Colonic mucosa (tissue), 4 donors: Measurements from ENCODE around the gene POLR1E. TPM values are rescaled to one million over a fixed set of nuclear protein-coding genes. Genes with fewer than 3 reads are reported as not detected.

Experiments used
- DNase-seq: peaks from one replicate; pipeline ENCODE4 v3.0.0-alpha.2; 2020
- H3K27ac ChIP-seq: fragments of 200-600 bp; one replicate; pipeline ENCODE4 v1.8.0; 2021
- H3K27me3 ChIP-seq: fragments of 200-600 bp; one replicate; pipeline ENCODE4 v1.8.0; 2021
- H3K36me3 ChIP-seq: fragments of 200-600 bp; one replicate; pipeline ENCODE4 v1.8.0; 2021
- H3K4me1 ChIP-seq: fragments of 200-600 bp; one replicate; pipeline ENCODE4 v1.8.0; 2021; ENCODE audit warnings: mild to moderate bottlenecking
- H3K4me3 ChIP-seq: fragments of 200-600 bp; one replicate; pipeline ENCODE4 v1.8.0; 2021
- H3K9ac ChIP-seq, 2 donors: one replicate each; pipeline ENCODE4 v1.7.0; 2013; ENCODE audit warnings: control low read depth in 2 of 2, low read depth in 2 of 2, low read length in 2 of 2
- H3K9me3 ChIP-seq: fragments of 200-600 bp; one replicate; pipeline ENCODE4 v1.8.0; 2021
- intact Hi-C: fragments of 100-400 bp; cut with DNase I; formaldehyde crosslinking; loops from one replicate; pipeline ENCODE4 v1.14.1; 2022
- total RNA-seq, 2 donors: library from RNA; stranded (reverse); fragmentation: NEBNext Ultra II Directional in 1 of 2; extraction: Animal tissue kit (Norgen Biotek cat#: 25700) in 1 of 2; gene quantifications; one replicate each; pipeline ENCODE4 v1.2.1, GENCODE V29; 2021
- TF ChIP-seq, protein P1 (sequence below): fragments of 200-600 bp; IDR thresholded peaks from one replicate; pipeline ENCODE4 v1.8.0; 2022; ENCODE audit warnings: antibody characterized with exemption, mild to moderate bottlenecking
- donor health status: healthy.
- donor health status: DM: no; HTN: no; CAD: no.
- donor health status: DM: no; HTN: no; CAD: no.

The POLR1E gene
- total RNA-seq, 2 donors from 2014 or later = 10.8 to 19.3 TPM

GRCh38 chr9:37441776-37442370 is 43.9 kb upstream of the POLR1E start:
- Histone ChIP-seq H3K4me1 (no peaks in the 10 kb centered on the region), H3K36me3 (no peaks in the 10 kb centered on the region), H3K9me3 (no peaks in the 10 kb centered on the region), H3K27me3 (no peaks in the 10 kb centered on the region), H3K4me3 (no peak overlapping the region), H3K9ac (no peak overlapping the region), H3K27ac (no peak overlapping the region)
- TF ChIP-seq, protein P1, sequence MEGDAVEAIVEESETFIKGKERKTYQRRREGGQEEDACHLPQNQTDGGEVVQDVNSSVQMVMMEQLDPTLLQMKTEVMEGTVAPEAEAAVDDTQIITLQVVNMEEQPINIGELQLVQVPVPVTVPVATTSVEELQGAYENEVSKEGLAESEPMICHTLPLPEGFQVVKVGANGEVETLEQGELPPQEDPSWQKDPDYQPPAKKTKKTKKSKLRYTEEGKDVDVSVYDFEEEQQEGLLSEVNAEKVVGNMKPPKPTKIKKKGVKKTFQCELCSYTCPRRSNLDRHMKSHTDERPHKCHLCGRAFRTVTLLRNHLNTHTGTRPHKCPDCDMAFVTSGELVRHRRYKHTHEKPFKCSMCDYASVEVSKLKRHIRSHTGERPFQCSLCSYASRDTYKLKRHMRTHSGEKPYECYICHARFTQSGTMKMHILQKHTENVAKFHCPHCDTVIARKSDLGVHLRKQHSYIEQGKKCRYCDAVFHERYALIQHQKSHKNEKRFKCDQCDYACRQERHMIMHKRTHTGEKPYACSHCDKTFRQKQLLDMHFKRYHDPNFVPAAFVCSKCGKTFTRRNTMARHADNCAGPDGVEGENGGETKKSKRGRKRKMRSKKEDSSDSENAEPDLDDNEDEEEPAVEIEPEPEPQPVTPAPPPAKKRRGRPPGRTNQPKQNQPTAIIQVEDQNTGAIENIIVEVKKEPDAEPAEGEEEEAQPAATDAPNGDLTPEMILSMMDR = no peak
- DNase-seq = no peak
- intact Hi-C loops = no loop called here

DNA sequence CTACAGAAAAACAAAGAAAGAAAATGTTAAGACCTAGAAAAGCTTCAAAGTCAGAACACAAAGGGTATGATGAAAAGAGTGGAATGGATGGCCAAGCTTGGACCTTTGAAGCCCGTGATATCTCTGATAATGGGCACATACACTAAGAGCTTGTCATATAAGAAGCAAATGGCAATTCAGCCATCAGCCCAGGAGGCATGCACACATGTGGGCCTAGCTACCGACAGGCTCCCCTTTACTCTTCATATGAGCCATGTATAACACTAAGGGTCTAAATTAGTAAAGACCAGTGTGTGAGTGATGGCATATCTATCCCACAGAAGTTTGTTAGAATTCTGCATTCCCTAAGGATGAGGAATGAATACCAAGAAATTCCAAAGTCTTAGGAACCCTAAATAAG is 43.2 kb upstream of the POLR1E start:
- Histone ChIP-seq H3K27me3 (no peaks in the 10 kb centered on the region), H3K27ac (no peak overlapping the region), H3K36me3 (no peaks in the 10 kb centered on the region), H3K4me3 (no peak overlapping the region), H3K9me3 (no peaks in the 10 kb centered on the region), H3K9ac (no peak overlapping the region), H3K4me1 (no peaks in the 10 kb centered on the region)
- intact Hi-C loops = no loop called here
- TF ChIP-seq, protein P1 = no peak
- no peak for DNase-seq

- no peak overlapping the region for H3K4me3 ChIP-seq
- intact Hi-C loops = no loop called here
- no peak overlapping the region for H3K27ac ChIP-seq
- no peaks in the 10 kb centered on the region for H3K36me3 ChIP-seq
- H3K9ac ChIP-seq = no peak overlapping the region
- TF ChIP-seq, protein P1 = no peak
- H3K4me1 ChIP-seq = no peaks in the 10 kb centered on the region
- no peaks in the 10 kb centered on the region for H3K27me3 ChIP-seq
- no peak for DNase-seq
- H3K9me3 ChIP-seq = no peaks in the 10 kb centered on the region
These were observed 42.2 kb upstream of the POLR1E start for GRCh38 chr9:37443566-37443965.

DNA sequence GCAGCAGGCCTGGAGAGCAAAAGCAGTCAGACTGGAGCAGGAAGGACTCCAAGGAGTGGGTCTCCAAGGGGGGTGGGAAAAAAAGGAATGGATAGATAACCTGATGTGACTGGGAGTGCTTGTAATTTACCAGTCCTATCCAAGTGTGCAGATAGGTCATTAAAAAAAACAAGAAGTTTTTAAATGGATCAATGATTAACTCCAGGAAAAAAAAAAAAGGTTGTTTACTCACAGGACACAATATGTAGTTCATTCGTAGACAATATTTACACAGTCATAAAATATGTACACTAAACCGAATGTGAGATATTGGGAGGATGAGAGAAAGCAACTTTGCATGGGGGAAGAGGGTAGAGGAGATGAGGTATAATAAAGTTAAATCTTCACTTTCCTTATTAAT is 40.9 kb upstream of the POLR1E start:
- Histone ChIP-seq H3K27ac (no peak overlapping the region), H3K4me3 (no peak overlapping the region), H3K36me3 (no peaks in the 10 kb centered on the region), H3K4me1 (no peaks in the 10 kb centered on the region), H3K9ac (no peak overlapping the region), H3K9me3 (no peaks in the 10 kb centered on the region), H3K27me3 (no peaks in the 10 kb centered on the region)
- intact Hi-C loops = no loop called here
- TF ChIP-seq, protein P1 = no peak
- no peak for DNase-seq

DNA sequence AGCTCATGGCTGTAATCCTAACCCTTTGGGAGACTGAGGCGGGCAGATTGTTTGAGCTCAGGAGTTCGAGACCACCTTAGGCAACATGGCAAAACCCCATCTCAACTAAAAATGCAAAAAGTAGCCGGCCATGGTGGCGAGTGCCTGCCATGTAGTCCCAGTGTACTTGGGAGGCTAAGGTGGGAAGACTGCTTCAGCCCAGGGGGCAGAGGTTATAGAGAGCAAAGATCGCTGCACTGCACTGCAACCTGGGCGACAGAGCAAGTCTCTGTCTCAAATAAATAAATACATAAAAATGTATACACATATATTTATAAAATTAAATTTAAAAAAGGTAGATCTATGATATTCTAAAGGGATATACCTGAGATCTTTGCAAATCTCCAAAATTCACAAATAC is 39.9 kb upstream of the POLR1E start:
- intact Hi-C loops = no loop called here
- H3K4me3 ChIP-seq = no peak overlapping the region
- no peak overlapping the region for H3K9ac ChIP-seq
- H3K4me1 ChIP-seq = no peaks in the 10 kb centered on the region
- H3K9me3 ChIP-seq = no peaks in the 10 kb centered on the region
- no peaks in the 10 kb centered on the region for H3K36me3 ChIP-seq
- no peak overlapping the region for H3K27ac ChIP-seq
- no peaks in the 10 kb centered on the region for H3K27me3 ChIP-seq
- TF ChIP-seq, protein P1 = no peak
- no peak for DNase-seq
